Lung (tissue), 12 donors: Measurements from ENCODE around the gene REG3G. TPM values are rescaled to one million over a fixed set of nuclear protein-coding genes. Genes with fewer than 3 reads are reported as not detected.

ENCODE experiments used
- ATAC-seq: fragments of 200-7000 bp; cut with Tn5 transposase; one replicate; pipeline ENCODE4 v1.9.1; 2020; ENCODE audit warnings: moderate number of reproducible peaks; ENCODE audit not compliant: insufficient read depth, low FRiP score
- DNase-seq, 3 donors: peaks; one replicate each; pipeline ENCODE4 v3.0.0-alpha.2; 2013 to 2017
- H3K27ac ChIP-seq, 2 donors: one replicate each; pipeline ENCODE4 v1.5.1; 2013; ENCODE audit warnings: mild to moderate bottlenecking in 2 of 2, moderate library complexity in 2 of 2, control low read depth in 1 of 2, inconsistent platforms in 1 of 2, low read depth in 1 of 2, low read length in 1 of 2
- H3K27me3 ChIP-seq, 3 donors: one replicate each; pipeline ENCODE4 v1.5.1; 2013; ENCODE audit warnings: low read length in 2 of 3; ENCODE audit not compliant: control insufficient read depth in 3 of 3, insufficient read depth in 3 of 3
- H3K36me3 ChIP-seq, 4 donors: one replicate each; pipeline ENCODE4 v1.5.1; 2013; ENCODE audit warnings: low read length in 4 of 4, mild to moderate bottlenecking in 1 of 4, moderate library complexity in 1 of 4; ENCODE audit not compliant: control insufficient read depth in 4 of 4, insufficient read depth in 4 of 4
- H3K4me1 ChIP-seq, 5 donors: one replicate each; pipeline ENCODE4 v1.5.1; 2013; ENCODE audit warnings: low read length in 5 of 5, mild to moderate bottlenecking in 2 of 5, moderate library complexity in 1 of 5; ENCODE audit not compliant: control insufficient read depth in 5 of 5, insufficient read depth in 5 of 5
- H3K4me3 ChIP-seq: one replicate; pipeline ENCODE4 v1.5.1; 2013; ENCODE audit warnings: mild to moderate bottlenecking, control low read depth, moderate library complexity
- H3K9ac ChIP-seq, 2 donors: one replicate each; pipeline ENCODE4 v1.5.1; 2013; ENCODE audit warnings: low read length in 2 of 2, control low read depth in 1 of 2; ENCODE audit not compliant: insufficient read depth in 1 of 2
- H3K9me3 ChIP-seq, 4 donors: one replicate each; pipeline ENCODE4 v1.5.1; 2013; ENCODE audit warnings: low read length in 3 of 4, mild to moderate bottlenecking in 1 of 4, moderate library complexity in 1 of 4; ENCODE audit not compliant: control insufficient read depth in 4 of 4, insufficient read depth in 3 of 4
- WGBS, 2 donors: extraction: QIAGEN DNeasy Blood & Tissue Kit; methylation state at CpG; one replicate each; pipeline ENCODE4 v1.1.7; 2013; 5-methylcytosine and 5-hydroxymethylcytosine counted together
- polyA plus RNA-seq, 2 donors: library from polyadenylated mRNA; stranded (reverse); fragments of 200-250 nt; gene quantifications; one replicate each; pipeline ENCODE4 v1.2.1, GENCODE V29; 2013
- total RNA-seq, 2 donors: library from RNA; depleted of rRNA in 1 of 2; stranded (reverse); fragments of >200 nt in 1 of 2; gene quantifications; one replicate each; pipeline ENCODE4 v1.2.1, GENCODE V29; 2014 to 2021
- TF ChIP-seq, protein P1 (sequence below): IDR thresholded peaks from 2 replicates; pipeline ENCODE4 v1.5.1; 2012; ENCODE audit warnings: mild to moderate bottlenecking; ENCODE audit errors: control extremely low read depth, extremely low read depth
- donor health status: control.
- donor health status: control.
- donor health status: Bipolar disorder and iron deficiency.
- donor health status: healthy.
- donor health status: DM: yes; HTN: yes; CAD: no.

The REG3G gene
- total and polyA plus RNA-seq, 4 donors = 0.13 to 0.58 (median 0.43) TPM; not detected in 1

DNA sequence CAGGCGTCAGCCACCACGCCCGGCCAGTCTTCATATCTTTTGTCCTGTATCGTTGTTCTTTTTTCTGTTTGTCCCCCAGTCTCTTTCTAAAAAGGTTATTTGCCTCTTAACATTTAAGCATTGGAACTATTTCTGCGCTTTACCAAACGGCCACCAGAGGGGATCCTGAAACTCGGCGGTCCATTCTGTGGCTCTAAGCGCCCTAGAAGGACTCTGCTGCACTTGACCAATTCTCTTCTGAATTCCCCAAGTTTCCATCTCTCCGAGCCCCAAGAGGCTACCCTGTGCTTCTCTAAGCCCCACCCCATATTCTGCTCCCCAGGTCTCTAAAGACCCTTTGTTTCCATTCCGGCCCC is 33.1 kb upstream of the REG3G start:
- WGBS, 2 donors = 16 to 20% methylated on average over 11 of the region's 11 CpGs
- Histone ChIP-seq H3K4me1 (peaks cover 0 to 9% (median 0%) of the 10 kb centered on the region in 5 donors), H3K27me3 (peaks cover 10 to 41% (median 26%) of the 10 kb centered on the region in 3 donors), H3K9ac (no peak overlapping the region), H3K9me3 (peaks cover 0 to 3% (median 0%) of the 10 kb centered on the region in 4 donors), H3K27ac (no peak overlapping the region), H3K4me3 (no peak overlapping the region), H3K36me3 (no peaks in the 10 kb centered on the region)
- TF ChIP-seq, protein P1, sequence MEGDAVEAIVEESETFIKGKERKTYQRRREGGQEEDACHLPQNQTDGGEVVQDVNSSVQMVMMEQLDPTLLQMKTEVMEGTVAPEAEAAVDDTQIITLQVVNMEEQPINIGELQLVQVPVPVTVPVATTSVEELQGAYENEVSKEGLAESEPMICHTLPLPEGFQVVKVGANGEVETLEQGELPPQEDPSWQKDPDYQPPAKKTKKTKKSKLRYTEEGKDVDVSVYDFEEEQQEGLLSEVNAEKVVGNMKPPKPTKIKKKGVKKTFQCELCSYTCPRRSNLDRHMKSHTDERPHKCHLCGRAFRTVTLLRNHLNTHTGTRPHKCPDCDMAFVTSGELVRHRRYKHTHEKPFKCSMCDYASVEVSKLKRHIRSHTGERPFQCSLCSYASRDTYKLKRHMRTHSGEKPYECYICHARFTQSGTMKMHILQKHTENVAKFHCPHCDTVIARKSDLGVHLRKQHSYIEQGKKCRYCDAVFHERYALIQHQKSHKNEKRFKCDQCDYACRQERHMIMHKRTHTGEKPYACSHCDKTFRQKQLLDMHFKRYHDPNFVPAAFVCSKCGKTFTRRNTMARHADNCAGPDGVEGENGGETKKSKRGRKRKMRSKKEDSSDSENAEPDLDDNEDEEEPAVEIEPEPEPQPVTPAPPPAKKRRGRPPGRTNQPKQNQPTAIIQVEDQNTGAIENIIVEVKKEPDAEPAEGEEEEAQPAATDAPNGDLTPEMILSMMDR = no peak
- ATAC-seq = no peak
- peak in 2 of 3 donors; percentile 39 to 43 for DNase-seq

DNA sequence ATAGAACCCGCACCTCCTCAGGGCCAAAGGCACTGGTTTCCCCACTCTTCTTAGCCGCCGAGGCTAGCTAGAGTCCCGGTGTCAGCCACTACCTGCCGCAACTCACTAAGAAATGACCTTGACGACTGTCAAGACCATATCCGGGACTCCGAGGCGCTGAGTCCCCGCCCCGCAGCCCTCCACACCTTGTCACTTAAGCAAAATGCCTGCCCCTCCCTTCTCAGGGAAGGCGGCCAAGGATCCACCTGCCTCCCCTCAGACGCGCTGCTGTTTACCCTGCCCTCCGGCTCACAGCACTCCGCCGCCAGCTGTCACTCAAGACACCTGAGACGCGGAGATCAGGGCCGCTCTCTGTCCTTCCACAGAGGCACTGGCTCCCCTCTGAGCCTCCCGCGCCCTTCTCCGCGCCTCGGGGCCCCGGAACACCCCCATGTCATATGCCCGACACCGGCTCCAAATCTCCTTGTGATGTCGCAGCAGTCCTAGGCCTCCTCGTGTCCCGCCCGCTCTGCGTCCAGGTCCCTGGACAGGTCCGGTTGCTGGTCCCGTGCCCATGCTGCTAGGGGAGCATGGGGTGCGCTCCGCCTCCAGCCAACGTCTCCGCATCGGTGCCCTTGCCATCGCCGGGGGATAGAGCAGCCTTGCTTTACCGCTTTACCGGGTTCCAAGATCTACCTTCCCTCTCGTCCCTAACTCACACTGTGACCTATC is 32.5 kb upstream of the REG3G start:
- no peaks in the 10 kb centered on the region for H3K36me3 ChIP-seq
- no peak overlapping the region for H3K4me3 ChIP-seq
- ATAC-seq = no peak
- peaks cover 0 to 9% (median 0%) of the 10 kb centered on the region in 5 donors for H3K4me1 ChIP-seq
- TF ChIP-seq, protein P1 = no peak
- H3K9ac ChIP-seq = no peak overlapping the region
- H3K27ac ChIP-seq = no peak overlapping the region
- DNase-seq = peak in 1 of 3 donors; percentile 71
- peaks cover 0 to 3% (median 0%) of the 10 kb centered on the region in 4 donors for H3K9me3 ChIP-seq
- 1 to 2% methylated on average over 45 of the region's 45 CpGs for WGBS, 2 donors
- peaks cover 10 to 41% (median 26%) of the 10 kb centered on the region in 3 donors for H3K27me3 ChIP-seq

DNA sequence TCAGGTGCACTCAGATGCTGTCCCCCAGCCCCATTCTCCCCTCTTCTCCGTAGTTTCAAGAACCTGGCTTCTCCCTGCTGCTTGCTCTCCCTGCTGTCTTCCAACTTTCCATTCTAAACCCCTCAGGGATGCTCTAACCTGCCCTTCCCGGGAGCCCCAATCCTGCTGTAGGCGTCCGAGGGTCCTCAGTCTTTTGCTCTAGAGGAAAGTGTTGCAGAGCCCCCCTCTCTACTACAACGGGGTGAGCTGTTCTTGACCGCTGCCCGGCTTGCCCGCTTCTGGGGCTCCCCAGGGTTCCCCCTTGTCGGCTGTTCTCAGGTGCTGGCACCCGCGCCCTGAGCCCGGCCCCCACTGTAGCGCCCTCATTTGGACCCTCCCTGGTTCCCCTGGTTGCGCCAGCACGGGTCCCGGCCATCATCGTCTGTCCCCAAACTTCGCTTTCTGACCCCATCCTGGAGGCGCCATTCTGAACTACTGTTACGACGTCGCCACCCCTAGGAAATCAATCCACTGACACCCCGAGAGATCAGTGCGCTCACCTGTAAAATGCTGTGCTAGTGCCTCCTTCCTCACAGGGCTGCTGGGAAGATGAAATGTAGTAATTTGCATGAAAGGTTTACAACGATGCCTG is 31.9 kb upstream of the REG3G start:
- Histone ChIP-seq H3K4me1 (peaks cover 0 to 9% (median 0%) of the 10 kb centered on the region in 5 donors), H3K4me3 (no peak overlapping the region), H3K36me3 (no peaks in the 10 kb centered on the region), H3K27me3 (peaks cover 10 to 43% (median 26%) of the 10 kb centered on the region in 3 donors), H3K27ac (no peak overlapping the region), H3K9me3 (peaks cover 0 to 3% (median 0%) of the 10 kb centered on the region in 4 donors), H3K9ac (no peak overlapping the region)
- 26 to 28% methylated on average over 25 of the region's 25 CpGs for WGBS, 2 donors
- TF ChIP-seq, protein P1 = no peak
- DNase-seq (no peak), ATAC-seq (no peak)
